Inflammatory macrophage (primary cell): ENCODE results near the gene ZNF12.
"Not testable (repeated sequence)": the region's sequence is repeated elsewhere in the genome, so short reads cannot be mapped to it uniquely, and the experiment has no call there.

Experiments used
- DNase-seq, 2 donors: peaks; one replicate each; pipeline ENCODE4 v3.0.0-alpha.2; 2020 to 2022

The ZNF12 gene

DNA sequence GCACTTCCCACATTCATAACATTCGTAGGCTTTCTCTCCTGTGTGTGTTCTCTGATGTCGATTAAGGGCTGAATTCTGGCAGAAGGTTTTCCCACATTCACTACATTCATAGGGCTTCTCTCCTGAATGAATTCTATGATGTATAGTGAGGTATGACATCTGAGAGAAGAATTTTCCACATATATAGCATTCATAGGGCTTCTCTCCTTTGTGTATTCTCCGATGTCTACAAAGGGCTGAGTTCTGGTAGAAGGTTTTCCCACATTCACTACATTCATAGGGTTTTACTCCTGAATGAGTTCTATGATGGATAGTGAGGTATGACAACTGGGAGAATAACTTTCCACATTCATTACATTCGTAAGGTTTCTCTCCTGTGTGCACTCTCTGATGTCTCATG is 15.6 kb downstream of the ZNF12 start:
- DNase-seq = no peak

DNA sequence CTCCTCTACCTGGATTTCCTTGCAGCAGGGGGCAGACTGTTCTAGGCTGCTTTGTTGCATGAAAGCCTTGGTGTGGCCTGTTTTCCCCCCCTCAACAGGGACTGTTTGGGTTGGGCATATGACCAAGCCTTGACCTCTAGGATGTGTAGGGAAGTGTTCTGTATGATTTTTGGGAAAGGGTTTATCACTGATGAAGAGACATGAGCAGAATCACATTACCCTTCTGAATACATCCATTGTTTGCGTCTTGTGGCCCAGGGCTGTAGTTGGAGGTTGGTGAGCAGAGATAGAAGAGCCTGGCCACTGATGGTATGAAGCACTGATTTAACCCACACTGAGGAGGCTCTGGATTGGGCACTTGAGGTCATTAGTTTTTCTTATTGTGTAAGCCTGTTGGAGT is 26.6 kb downstream of the ZNF12 start:
- DNase-seq = no peak

DNA sequence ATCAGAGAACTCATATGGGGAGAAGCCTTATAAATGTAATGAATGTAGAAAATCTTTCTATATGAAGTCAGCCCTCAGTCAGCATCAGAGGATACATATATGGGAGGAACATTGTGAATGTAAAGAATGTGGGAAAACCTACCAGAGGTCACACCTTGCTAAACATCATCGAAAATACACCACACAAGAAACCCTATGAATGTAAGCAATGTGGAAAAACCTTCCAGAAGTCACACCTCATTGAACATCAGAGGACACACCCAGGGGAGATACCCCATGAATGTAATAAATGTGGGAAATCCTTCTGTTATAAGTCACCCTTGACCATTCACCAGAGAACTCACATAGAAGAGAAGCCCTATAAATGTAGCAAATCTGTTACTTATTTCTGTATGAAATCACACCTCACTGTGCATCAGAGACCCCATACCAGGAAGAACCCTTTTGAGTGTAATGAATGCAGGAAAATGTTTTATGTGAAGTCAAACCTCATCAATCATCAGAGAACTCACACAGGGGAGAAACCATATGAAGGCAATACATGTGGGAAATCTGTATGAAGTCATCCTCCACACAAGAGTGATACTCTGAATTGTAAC is 30.8 kb downstream of the ZNF12 start:
- DNase-seq = no peak

DNA sequence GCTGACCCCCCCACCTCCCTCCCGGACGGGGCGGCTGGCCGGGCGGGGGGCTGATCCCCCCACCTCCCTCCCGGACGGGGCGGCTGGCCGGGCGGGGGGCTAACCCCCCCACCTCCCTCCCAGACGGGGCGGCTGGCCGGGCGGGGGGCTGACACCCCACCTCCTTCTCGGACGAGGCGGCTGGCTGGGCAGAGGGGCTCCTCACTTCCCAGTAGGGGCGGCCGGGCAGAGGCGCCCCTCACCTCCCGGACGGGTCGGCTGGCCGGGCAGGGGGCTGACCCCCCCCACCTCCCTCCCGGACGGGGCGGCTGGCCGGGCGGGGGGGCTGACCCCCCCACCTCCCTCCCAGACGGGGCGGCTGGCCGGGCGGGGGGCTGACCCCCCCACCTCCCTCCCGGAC is 35.9 kb downstream of the ZNF12 start:
- DNase-seq = not testable (repeated sequence)

DNA sequence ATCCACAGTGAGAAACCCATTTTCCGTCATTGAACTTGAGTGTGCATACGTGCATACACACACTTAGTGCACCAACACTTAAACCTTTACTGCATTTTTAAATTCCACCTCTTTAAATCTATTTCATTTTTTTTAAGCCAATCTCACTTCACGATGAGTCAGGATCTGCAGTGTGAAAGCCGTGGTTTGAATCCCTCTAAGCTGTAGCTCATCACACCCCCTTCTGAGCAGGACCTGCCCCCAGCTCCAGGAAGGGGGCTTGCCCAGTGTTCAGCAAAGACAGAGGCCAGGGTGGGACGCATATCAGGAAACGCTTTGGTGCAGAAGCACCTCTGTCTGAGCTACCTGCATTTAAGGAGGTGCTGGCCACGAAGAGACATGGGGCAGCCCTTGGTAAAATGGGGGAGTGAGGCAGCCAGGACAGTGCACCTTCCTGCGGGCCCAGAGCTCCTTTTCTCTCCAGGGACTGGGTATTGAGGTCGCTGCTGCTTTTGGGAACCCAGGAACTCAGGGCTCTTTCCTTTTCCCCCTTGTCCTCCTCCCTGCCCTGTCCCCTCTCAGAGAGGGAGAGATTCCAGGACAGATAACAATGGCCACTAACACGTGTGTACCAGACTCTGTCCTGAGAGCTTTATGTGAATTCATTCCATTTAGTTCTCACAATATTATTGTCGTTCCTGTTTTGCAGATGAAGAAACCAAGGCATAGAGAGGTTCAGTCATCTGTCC is 48.0 kb downstream of the ZNF12 start:
- no peak for DNase-seq

DNA sequence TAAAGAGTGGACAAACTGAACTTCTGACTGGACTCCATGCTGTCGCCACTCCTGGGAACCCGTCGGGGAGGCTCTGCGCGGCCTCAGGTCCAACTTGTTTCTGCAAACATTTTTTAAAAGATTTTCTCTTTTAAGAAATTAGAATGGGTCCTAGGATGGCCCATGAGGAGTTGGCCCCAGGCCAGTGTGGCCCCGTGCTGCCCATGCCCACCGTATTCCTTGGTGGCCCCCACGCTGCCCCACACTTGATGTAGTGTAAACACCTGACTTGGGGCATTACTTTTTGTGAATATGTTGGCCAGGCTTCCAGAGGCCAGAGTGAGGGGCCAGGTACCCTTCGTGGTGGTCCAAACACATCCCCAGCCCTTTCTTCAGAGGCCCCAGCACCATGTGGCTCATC is 50.3 kb downstream of the ZNF12 start:
- no peak for DNase-seq

DNA sequence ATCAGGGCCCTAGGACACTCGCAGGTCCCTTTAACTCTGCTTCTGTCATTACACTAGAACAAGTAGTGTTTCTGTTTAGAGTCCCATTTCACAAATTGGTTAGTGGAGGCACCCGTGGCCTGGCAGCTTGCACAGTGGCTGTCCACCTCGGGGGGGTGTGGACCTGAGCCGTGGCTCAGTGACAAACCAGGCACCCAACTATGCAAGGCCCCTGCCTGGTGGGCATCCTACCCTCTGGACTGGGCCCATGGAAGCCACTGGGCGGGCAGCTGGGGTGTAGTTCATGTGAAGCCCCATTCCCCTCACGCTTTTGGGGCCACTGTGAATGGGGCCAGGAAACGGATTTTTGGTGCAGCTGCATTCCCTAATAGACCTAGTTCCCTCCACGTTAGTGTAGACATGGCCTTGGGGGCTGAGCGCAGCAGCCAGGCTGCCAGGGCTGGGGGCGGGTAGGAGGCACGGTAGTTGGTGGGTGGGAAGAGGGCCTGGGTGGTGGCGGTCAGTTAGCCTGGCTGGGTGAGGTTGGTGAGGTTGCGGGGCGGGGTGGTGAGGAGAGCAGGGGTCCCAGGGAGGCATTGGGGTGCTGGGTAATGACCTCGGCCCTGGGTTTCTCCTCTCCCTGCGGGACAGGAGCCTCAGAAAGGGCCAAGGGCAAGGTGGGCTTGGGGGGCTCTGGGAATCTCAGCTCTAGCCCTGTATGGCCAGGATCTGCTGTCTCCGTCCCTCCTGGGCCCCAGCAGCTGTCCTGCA is 50.9 kb downstream of the ZNF12 start:
- no peak for DNase-seq

DNA sequence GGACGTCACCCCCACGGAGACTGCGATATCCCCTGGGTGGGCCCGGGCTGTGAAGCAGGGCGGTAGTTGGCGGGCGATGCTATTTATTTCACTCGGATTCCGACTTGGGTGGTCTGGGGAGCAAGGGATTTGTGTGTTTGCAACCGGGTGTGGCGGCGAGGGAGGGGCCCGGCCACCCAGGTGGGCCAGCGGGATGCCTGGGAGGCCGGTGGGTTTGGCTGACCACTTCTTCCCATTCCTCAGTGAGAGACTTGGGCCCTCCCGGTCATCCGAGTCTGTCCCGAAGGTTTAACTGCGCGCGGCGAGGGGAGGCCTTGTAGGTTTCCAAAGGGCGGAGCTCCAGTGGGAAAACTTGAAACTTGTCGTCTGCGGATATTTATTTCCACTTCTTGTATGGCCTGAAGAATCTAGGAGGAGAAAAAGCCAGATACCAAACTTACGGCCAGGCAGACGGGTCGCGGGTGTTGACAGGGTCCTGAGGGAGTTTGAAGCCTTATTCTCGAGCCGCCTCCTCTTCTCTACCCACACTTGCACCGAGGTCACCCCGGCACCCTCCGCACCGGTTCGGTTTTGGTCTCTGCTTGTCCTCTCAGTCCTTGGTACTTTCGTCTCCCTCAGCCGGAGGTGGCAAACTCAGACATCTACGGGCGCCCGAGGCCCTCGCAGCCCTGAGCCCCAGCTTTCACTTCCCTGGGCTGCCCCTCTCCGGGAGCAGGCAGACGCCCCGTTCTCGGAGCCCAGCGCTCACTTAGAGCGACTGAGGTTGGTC is 51.7 kb downstream of the ZNF12 start:
- DNase-seq = no peak

DNA sequence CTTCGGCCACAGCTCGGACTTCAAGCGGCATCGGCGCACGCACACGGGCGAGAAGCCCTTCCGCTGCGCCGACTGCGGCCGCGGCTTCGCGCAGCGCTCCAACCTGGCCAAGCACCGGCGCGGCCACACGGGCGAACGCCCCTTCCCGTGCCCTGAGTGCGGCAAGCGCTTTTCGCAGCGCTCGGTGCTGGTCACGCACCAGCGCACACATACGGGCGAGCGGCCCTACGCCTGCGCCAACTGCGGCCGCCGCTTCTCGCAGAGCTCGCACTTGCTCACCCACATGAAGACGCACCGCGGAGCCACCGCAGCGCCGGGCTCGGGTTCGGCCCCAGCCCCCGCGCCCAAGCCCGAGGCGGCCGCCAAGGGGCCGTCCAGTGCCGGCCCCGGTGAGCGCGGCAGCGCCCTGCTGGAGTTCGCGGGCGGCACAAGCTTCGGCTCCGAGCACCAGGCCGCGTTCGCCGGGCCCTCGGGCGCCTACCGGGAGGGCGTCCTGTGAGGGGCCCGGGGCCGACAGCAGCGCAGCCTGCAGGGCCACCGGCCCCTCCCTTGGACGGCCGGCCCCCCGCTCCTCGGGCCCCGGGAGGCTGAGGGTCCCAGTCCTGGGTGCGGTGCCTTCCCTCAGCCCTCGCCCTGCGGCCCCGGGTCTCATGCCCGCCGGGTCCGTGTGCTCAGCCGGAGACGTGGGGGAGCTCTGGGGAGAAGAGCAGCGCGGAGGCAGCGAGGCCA is 52.5 kb downstream of the ZNF12 start:
- no peak for DNase-seq

DNA sequence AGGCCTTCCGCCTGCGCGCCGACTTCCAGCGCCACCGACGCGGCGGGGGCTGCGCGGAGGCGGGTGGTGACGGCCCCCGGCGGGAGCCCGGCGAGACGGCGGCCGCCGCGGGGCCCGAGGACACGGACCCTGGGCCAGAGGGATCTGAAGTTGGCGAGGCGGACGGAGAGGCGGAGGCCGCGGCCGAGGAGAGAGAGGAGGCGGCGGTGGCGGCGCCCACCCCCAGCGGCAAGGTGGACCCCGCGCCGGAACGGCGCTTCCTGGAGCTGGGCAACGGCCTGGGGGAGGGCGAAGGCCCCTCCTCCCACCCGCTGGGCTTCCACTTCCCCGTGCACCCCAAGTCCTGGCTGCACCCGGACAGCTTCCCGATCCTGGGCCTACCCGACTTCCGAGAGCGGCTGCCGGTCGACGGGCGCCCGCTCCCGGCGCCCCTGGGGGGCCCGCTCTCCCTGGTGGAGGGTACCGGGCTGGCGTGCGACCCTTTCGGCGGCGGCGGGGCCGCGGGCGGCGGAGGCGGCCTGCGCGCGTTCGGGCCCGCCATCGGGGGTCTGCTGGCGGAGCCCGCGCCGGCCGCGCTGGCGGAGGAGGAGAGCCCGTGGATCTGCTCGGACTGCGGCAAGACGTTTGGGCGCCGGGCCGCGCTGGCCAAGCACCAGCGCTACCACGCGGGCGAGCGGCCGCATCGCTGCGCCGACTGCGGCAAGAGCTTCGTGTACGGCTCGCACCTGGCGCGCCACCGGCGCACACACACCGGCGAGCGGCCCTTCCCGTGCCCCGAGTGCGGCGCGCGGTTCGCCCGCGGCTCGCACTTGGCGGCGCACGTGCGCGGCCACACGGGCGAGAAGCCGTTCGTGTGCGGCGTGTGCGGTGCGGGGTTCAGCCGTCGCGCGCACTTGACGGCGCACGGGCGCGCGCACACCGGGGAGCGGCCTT is 53.4 kb downstream of the ZNF12 start:
- no peak for DNase-seq

DNA sequence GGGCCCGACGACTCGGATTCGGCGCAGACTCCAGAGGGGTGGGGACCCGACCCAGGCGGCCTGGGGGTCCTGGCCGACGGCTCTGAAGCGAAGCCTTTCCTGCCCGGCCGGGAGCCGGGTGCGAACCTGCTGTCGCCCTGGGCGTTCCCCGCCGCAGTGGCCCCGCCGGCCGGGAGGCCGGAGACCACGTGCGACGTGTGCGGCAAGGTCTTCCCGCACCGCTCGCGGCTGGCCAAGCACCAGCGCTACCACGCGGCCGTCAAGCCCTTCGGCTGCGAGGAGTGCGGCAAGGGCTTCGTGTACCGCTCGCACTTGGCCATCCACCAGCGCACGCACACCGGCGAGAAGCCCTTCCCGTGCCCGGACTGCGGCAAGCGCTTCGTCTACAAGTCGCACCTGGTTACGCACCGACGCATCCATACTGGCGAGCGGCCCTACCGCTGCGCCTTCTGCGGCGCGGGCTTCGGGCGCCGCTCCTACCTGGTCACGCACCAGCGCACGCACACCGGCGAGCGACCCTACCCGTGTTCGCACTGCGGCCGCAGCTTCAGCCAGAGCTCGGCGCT is 54.2 kb downstream of the ZNF12 start:
- DNase-seq = no peak

DNA sequence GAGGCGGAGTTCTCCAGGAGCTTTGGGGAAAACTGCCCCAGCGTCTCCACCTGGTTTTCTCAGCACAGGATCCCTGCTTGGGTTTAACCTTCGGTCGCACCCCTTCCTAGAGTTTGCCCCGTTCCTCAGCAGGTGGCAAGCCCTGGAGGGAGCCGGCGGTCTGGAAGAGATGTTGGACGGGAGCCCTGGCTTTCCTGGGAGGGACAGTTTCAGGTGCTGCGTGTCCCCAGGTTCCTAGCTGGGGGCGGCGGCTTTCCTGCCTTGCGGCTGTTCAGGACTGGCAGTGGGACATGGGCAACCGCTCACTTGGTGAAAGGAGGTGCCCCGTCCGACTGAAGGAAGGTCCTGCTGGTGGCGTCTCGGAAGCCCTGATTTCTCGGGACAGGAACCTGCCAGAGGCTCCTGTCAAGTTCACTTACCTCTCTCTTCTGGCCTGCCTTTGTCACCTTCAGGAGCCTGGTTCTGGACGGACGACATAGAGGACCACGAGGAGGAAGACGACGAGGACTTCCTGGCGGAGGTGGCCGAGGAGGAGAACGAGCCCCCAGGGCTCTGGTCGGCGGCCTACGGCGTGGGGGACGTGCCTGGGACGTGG is 54.8 kb downstream of the ZNF12 start:
- DNase-seq = no peak

DNA sequence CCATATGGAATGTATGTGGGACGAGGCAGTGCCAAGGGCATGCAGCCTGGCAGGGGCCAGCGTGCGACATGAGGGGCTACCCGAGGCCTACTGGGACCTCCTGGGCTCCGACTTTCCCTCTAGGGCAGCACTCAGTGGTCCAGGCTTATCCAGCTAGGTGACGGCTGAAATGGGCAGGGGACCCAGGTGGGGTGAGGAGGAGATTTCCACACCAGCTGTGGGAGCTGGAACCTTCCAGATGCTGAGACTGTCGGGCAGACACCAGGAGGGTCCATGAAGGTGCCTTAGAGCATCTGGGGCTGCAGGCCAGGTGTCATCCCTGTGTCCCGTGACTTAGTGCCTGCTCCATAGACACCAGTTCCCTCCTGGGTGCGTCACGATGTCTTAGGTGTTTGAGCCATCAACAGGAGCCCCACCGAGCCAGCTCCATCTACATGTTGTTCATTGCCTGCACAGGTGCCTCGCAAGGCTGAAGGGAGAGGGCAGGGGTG is 56.2 kb downstream of the ZNF12 start:
- DNase-seq = no peak

DNA sequence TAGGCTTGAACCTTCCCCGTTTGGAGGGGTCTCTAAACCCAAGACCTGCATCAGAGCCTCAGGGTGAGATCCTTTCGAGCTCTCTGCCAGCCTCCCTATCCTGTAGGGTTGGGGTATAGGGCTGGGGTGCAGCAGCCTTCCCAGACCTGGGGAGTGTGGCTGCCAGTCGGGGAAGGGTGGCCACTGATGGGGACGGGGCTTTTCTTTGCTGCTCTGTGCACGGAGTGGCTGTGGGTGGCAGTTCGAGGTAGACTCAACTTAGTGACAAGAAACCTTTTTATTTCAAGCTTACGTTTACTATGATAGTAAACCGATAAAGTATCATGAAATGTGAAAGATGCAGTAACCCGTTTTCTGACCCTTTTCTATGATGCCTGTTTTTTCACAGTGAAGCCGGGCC is 56.7 kb downstream of the ZNF12 start:
- no peak for DNase-seq

DNA sequence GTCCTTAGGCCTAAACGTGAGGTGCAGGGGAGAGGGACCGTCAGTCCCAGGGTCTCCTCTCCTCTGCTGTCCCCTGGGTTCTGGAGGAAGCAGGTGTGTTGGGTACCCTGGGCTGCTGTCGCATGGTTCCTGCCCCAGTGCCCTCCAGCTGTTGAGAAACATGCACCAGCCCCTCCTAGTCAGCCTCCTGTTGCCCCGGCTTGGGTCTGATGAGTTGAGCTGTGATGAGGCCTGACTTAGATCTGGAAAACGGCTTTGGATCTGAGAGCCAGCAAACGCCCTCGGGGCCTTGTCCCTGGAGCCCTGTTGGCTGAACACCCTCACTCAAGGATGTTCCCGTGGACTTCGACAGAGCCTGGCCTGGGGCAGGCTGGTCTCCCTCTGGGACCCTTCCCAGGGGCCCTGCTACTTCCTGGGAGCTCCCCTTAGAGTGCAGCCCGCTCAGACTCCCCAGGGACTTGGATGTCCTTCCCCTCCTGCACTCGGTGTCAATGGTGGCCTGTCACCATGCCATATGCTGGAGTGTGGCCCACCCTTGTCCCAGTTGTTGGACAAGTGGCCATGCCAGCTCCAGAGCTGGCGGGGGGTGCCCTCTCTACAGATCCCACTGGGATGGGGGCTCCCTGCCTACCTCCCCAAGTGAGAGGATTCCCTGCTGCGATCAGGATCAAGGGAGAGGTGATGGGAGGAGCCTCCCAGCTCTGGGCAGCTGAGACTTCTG is 57.3 kb downstream of the ZNF12 start:
- no peak for DNase-seq

DNA sequence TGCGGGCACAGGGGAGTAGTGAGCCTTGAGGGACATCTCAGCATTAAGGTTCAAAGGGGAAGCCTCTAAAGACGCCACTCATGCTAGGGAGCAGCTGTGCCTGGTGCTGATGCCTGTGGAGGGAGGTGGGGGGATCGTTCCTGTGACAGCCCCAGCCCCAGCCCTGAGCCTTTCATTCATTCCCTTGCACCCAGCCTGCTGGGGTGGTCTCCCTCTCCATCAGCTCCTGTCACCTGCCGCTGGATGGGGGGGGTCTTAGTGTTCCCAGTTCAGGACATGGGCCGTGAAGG is 58.0 kb downstream of the ZNF12 start:
- no peak for DNase-seq

DNA sequence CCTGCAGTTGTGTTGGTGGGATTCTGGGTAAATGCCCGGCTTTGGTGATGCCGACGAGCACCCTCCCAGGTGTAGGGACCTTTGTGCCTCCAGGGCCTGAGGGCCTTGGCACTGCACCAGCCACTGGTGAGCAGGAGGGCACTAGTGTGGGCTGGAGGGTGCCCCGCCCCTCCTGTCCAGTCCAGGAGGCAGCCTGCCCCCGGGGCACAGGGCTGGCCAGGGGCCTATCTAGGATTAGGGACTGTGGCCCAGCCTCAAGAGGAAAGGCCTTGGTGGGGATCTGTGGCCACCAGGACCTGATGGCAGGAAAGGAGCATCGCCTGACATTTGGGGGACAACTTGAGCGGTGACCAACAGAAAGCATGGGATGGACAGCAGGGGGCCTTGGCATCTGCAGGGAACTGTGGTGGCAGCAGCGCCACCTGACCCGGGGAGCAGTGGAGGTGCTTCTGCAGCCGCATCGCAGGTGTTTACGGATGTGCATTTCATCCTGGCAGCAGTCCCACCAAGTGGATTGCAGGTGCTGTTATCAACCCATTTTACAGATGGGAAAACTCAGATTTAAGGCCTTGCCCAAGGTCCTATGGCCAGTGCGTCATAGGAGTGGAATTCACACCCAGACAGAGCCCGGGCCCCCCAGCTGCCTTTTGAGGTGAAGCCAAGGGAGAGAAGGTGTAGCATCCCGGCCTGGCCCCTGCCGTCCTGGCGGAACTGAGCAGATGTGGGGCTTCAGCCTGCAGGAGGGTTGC is 58.5 kb downstream of the ZNF12 start:
- no peak for DNase-seq

DNA sequence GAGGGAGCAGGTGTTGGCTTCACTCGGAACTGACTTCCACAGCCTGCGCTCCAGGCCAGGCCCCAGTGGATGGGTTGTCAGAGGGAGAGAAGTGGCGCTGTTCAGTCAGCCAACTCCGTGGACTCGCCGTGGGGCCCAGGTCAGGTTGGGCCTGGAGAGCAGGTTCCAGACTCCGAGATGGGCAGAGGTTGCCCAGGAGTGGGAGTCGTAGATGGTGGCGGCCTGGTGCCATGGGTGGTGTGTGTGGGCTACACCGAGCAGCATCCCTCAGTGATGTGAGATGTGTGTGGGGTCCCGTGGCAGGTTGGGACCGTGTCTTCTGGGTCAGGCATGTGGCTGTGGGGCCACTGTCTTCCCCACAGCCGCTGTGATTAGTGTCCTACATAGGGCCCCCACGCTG is 59.2 kb downstream of the ZNF12 start:
- no peak for DNase-seq

DNA sequence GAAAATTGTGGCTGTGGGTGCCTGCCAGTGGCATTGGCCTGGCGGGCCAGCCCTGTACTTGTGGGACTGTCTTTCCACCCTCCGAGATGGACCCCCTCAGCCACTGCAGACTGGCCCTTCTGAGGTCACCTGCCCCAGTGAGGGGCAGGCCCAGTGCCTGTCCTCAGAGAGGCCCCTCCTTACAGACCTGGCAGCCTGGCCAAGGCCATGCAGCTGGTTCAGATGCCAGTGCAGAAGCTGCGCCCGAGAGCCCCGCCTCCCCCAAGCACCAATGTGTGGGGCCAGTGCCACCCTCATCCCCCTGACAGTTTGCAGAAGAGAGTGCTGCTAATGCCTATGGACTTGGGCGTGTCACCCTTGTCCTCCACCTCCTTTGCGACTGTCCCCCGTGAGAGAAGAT is 59.7 kb downstream of the ZNF12 start:
- DNase-seq = no peak
